Transverse colon (tissue), 4 donors: ENCODE data around the gene NPNT.

Experiments
- CTCF ChIP-seq, 5 experiments: fragments of 200-600 bp in 3 of 5; fragments of 450-650 bp in 2 of 5; sonication (generic) in 3 of 5; IDR thresholded peaks; 1 replicate in 2 of 5; 2 replicates in 3 of 5; pipeline ENCODE4 v1.5.1; 2016 to 2017; ENCODE audit warnings: antibody characterized with exemption in 5 of 5, inconsistent platforms in 3 of 5, mild to moderate bottlenecking in 2 of 5, moderate library complexity in 1 of 5
- EP300 ChIP-seq: sonication (generic); formaldehyde crosslinking; IDR thresholded peaks from one replicate; pipeline ENCODE4 v1.6.1; 2017; ENCODE audit warnings: antibody characterized with exemption, low read depth
- POLR2AphosphoS5 ChIP-seq, 3 donors: sonication (generic); formaldehyde crosslinking; IDR thresholded peaks; one replicate each; pipeline ENCODE4 v1.6.1; 2016; ENCODE audit warnings: antibody characterized with exemption in 3 of 3

- TF ChIP-seq CTCF (IDR thresholded peaks at IDR 0.05): no peak
- no peak for TF ChIP-seq POLR2AphosphoS5 (IDR thresholded peaks at IDR 0.05)
- no peak for TF ChIP-seq EP300
Observed at GRCh38 chr4:105912633-105913032, 17.4 kb downstream of the NPNT start.
